Cardiac ventricle fibroblast (primary cell): ENCODE data around the gene PLPP6. TPM values are rescaled to one million over a fixed set of nuclear protein-coding genes. Genes with fewer than 3 reads are reported as not detected.

Experiments
- total RNA-seq: library from RNA; depleted of rRNA; stranded (reverse); fragments of >200 nt; gene quantifications from 2 replicates; pipeline ENCODE4 v1.2.3, GENCODE V29; 2015

PLPP6 gene
- 4.6 and 6.7 TPM in 2 replicates for total RNA-seq

DNA sequence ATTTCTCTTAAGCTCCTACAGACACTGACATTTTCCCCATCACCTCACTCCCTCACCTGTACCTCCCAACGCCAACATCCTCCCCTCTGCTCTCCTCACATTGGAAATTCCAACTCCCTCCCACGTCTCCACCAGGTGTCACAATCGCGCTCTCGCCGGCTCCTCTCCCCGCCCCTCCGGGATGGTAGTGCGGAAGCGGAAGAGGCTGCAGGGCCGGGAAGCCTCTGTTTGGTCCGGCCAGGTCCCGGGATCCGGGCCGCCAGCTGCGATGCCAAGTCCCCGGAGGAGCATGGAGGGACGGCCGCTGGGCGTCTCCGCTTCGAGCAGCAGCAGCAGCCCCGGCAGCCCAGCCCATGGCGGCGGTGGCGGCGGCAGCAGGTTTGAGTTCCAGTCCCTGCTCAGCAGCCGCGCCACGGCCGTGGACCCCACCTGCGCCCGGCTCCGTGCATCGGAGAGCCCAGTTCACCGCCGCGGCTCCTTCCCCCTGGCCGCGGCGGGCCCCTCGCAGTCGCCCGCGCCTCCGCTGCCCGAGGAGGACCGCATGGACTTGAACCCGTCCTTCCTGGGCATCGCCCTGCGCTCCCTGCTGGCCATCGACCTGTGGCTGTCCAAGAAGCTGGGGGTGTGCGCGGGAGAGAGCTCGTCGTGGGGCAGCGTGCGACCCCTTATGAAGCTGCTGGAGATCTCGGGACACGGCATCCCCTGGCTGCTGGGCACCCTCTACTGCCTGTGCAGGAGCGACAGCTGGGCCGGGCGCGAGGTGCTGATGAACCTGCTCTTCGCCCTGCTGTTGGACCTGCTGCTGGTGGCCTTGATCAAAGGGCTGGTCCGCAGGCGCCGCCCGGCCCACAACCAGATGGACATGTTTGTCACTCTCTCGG is at the start of gene PLPP6:
PLPP6 (plus strand) TSS at position 187 of the 881 bp plus-strand sequence; CDS start at position 269, 82 bp downstream.

DNA sequence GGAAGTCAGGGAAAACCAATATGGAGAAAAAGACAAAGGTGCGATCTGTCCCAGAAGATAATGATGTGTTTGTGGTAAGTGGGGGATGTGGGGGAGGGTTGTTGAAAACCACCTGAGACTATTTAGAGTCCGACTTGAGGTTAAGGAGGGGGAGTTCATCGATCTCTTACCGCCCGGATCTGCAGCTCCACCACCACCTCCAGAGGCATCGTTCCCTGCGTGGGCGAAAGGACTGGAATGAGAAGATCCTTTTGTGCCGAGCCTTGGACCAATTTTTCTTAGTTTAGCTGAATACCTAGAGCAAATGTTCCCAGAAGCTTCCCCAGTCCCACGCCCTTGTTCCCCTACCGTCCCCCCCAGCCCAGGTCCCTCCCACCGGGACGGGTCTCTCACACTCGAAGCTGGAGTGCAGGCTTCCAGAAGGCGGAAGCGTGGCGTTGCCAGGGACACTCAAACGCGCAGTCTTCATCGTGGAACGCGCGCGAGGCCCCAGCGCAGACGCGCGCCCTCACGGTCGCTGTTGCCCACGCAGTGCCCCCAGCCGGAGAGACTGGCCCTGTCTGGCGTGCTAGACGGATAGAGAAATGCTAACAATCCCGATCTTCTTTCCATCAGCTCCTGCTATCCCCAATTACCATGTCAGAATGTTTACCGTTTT is 4.1 kb downstream of the PLPP6 start, which contains the start of gene SPATA6L:
SPATA6L (minus strand) TSS at position 439 of the 658 bp plus-strand sequence; CDS start at position 209, 230 bp downstream.

GRCh38 chr9:4679268-4680172 is 17.4 kb downstream of the PLPP6 start, which contains the start of gene CDC37L1:
Gene CDC37L1 (plus strand): TSS chr9:4679569. CDS start chr9:4679768, 199 bp downstream.

Other genes starting within 250 kb of the PLPP6 start
- 16.2 and 18.7 TPM in 2 replicates for gene SLC1A1, start 171.8 kb upstream of the PLPP6 start, total RNA-seq
- not detected in 2 replicates for gene SPATA6L, start 4.2 kb downstream of the PLPP6 start, total RNA-seq
- gene CDC37L1, start 17.3 kb downstream of the PLPP6 start, total RNA-seq, result 21.3 and 21.5 TPM in 2 replicates
- 55.5 and 66.6 TPM in 2 replicates for gene AK3, start 78.9 kb downstream of the PLPP6 start, total RNA-seq
- gene RCL1, start 130.7 kb downstream of the PLPP6 start, total RNA-seq, result 7.8 and 12.4 TPM in 2 replicates